Measurements from ENCODE around the gene LGALS13. TPM values are rescaled to one million over a fixed set of nuclear protein-coding genes. Genes with fewer than 3 reads are reported as not detected.

Gene LGALS13
- total RNA-seq, 1 experiment from 2014 or later: not detected

DNA sequence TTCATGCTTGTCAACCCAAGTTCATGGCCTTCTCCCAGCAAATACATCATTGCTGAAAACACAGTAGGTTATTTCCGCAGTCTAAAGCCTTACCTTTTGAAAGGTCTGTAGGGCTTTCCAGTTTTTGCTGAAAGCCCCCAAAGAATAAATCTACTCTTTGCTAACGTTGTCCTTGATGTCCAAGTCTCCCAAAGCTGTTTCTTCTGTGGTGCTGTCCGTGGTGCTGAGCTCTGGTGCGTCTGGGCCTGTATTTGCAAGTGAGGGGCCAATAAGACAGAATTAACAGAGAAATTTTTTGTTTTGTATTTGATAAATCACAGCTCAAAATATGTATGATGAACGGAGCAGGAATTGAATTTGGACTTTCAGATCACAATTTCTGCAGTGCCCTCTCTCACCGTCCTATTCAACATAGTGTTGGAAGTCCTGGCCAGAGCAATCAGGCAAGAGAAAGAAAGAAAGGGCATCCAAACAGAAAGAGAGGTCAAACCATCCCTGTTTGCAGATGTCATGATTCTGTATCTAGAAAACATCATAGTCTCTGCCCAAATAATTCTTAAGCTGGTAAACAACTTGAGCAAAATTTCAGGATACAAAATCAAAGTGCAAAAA is 43.6 kb downstream of the LGALS13 start:
- H3K18ac ChIP-seq (ENCODE audit: insufficient read length, low read depth, low read length): no peak overlapping the region
- H3K4me3 Mint-ChIP-seq: no peak overlapping the region
- no CpG with 5 or more reads among the region's 6 CpGs for WGBS (ENCODE audit: extremely low coverage, insufficient read length, low lambda C conversion rate)
- peaks cover 0 to 4% of the 10 kb centered on the region in 2 experiments; a peak in 1 of 5 replicates for H3K9me3 Mint-ChIP-seq
- no peak overlapping the region for H2BK20ac ChIP-seq (ENCODE audit: low read depth, low read length, poor library complexity, severe bottlenecking)
- no peak overlapping the region for H2BK5ac ChIP-seq (ENCODE audit: insufficient read length, low read length)
- H3K9ac ChIP-seq (ENCODE audit: extremely low read depth, insufficient read length, low read length): no peak overlapping the region
- H3K27me3 Mint-ChIP-seq (ENCODE audit: low read depth): peaks cover 77% of the 10 kb centered on the region
- no peak for DNase-seq
- no peak overlapping the region for H3K27ac Mint-ChIP-seq
- H3K79me2 ChIP-seq (ENCODE audit: insufficient read depth, low read length): no peaks in the 10 kb centered on the region
- H3T11ph ChIP-seq (ENCODE audit: low read length): no peak overlapping the region
- no peak overlapping the region for H4K8ac ChIP-seq (replicated peaks; ENCODE audit: insufficient read length, low read depth, low read length)
- H4K5ac ChIP-seq (ENCODE audit: insufficient read length, low read depth, low read length): no peak overlapping the region
- H4K20me1 ChIP-seq (ENCODE audit: control insufficient read depth, insufficient read depth, insufficient read length): no peaks in the 10 kb centered on the region
- H3K79me1 ChIP-seq (ENCODE audit: insufficient read depth, low read depth, low read length, poor library complexity, severe bottlenecking): no peaks in the 10 kb centered on the region
- H3K4me1 Mint-ChIP-seq: no peaks in the 10 kb centered on the region
- no peak overlapping the region for H3K56ac ChIP-seq (ENCODE audit: insufficient read length, low read depth, low read length)
- no peak overlapping the region for H3K4me2 ChIP-seq (ENCODE audit: insufficient read depth, insufficient read length, low read length)
- H3K27me3 ChIP-seq (ENCODE audit: insufficient read depth, low read length): no peaks in the 10 kb centered on the region
- H3K23me2 ChIP-seq (ENCODE audit: insufficient read length, low read depth, low read length, poor library complexity, severe bottlenecking): no peaks in the 10 kb centered on the region
- H2AFZ ChIP-seq (ENCODE audit: low read length): no peak overlapping the region
- H3K14ac ChIP-seq (ENCODE audit: insufficient read depth, low read length): no peak overlapping the region
- no peak overlapping the region for H4K91ac ChIP-seq (ENCODE audit: insufficient read length, low read depth, low read length)
- no peak overlapping the region for H2BK12ac ChIP-seq (ENCODE audit: insufficient read length, low read depth, low read length)
- no peak overlapping the region for H3K23ac ChIP-seq (ENCODE audit: insufficient read length, low read depth, low read length)
- no peak overlapping the region for H2BK120ac ChIP-seq (ENCODE audit: low read depth, low read length, poor library complexity, severe bottlenecking)
- H2BK15ac ChIP-seq (ENCODE audit: low read depth, low read length): no peak overlapping the region
- no peak overlapping the region for H2AK5ac ChIP-seq (ENCODE audit: insufficient read length, low read length)
- no peaks in the 10 kb centered on the region for H3K4me1 ChIP-seq (ENCODE audit: insufficient read depth, low read length)
- no peaks in the 10 kb centered on the region for H3K9me3 ChIP-seq (ENCODE audit: control insufficient read depth, low read depth, low read length)
- H3K4ac ChIP-seq (ENCODE audit: low read depth, low read length): no peak overlapping the region
- no peaks in the 10 kb centered on the region for H3K36me3 Mint-ChIP-seq (ENCODE audit: insufficient read depth in 1 of 3, low read depth in 3 of 3)
- TF ChIP-seq, protein P1, sequence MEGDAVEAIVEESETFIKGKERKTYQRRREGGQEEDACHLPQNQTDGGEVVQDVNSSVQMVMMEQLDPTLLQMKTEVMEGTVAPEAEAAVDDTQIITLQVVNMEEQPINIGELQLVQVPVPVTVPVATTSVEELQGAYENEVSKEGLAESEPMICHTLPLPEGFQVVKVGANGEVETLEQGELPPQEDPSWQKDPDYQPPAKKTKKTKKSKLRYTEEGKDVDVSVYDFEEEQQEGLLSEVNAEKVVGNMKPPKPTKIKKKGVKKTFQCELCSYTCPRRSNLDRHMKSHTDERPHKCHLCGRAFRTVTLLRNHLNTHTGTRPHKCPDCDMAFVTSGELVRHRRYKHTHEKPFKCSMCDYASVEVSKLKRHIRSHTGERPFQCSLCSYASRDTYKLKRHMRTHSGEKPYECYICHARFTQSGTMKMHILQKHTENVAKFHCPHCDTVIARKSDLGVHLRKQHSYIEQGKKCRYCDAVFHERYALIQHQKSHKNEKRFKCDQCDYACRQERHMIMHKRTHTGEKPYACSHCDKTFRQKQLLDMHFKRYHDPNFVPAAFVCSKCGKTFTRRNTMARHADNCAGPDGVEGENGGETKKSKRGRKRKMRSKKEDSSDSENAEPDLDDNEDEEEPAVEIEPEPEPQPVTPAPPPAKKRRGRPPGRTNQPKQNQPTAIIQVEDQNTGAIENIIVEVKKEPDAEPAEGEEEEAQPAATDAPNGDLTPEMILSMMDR (conservative IDR thresholded peaks at IDR 0.05): no peak
- no peak overlapping the region for H3K27ac ChIP-seq (ENCODE audit: insufficient read length, low read depth, low read length)
